Pancreas (tissue), 10 donors: Measurements from ENCODE around the gene PA2G4. TPM values are rescaled to one million over a fixed set of nuclear protein-coding genes. Genes with fewer than 3 reads are reported as not detected.

ENCODE experiments used
- ATAC-seq, 4 donors: fragments of 200-7000 bp; cut with Tn5 transposase; one replicate each; pipeline versions ENCODE4 v1.8.0 to v1.9.1; 2020; ENCODE audit warnings: mild to moderate bottlenecking in 4 of 4, moderate library complexity in 4 of 4
- DNase-seq, 6 donors: peaks; one replicate each; pipeline ENCODE4 v3.0.0-alpha.2; 2020
- FAIRE-seq: peaks from 2 replicates; lab custom pipeline; 2012; peaks lifted over from hg19 to GRCh38; lab: Jason Lieb, UNC
- H3K27ac ChIP-seq, 4 donors: fragments of 200-600 bp; sonication (generic); 1 replicate in 3 of 4; 2 replicates in 1 of 4; pipeline versions ENCODE4 v1.5.0 to v1.8.0; 2020
- H3K27me3 ChIP-seq, 4 donors: fragments of 200-600 bp; one replicate each; pipeline ENCODE4 v1.8.0; 2021
- H3K36me3 ChIP-seq, 3 donors: fragments of 200-600 bp; sonication (generic) in 1 of 3; one replicate each; pipeline versions ENCODE4 v1.5.0 to v1.8.0; 2020 to 2021
- H3K4me1 ChIP-seq, 3 donors: fragments of 200-600 bp; one replicate each; pipeline ENCODE4 v1.8.0; 2021
- H3K4me3 ChIP-seq, 4 donors: fragments of 200-600 bp; sonication (generic) in 2 of 4; one replicate each; pipeline versions ENCODE4 v1.5.0 to v1.8.0; 2020 to 2021
- H3K9me3 ChIP-seq, 4 donors: fragments of 200-600 bp; one replicate each; pipeline ENCODE4 v1.8.0; 2021
- WGBS, 2 donors: extraction: QIAGEN DNeasy Blood & Tissue Kit; methylation state at CpG; one replicate each; pipeline ENCODE4 v1.1.7; 2013; 5-methylcytosine and 5-hydroxymethylcytosine counted together
- intact Hi-C, 3 donors: fragments of 100-400 bp; cut with DNase I; formaldehyde crosslinking; loops; one replicate each; pipeline versions ENCODE4 v1.11.1 to v1.14.2; 2022
- polyA plus RNA-seq, 2 donors: library from polyadenylated mRNA; stranded (reverse); fragments of 200-250 nt; gene quantifications; one replicate each; pipeline ENCODE4 v1.2.3, GENCODE V29; 2013
- total RNA-seq, 6 donors: library from RNA; stranded (reverse); fragmentation: NEBNext Ultra II Directional in 4 of 6; extraction: Animal tissue kit (Norgen Biotek cat#: 25700) in 4 of 6; gene quantifications; one replicate each; pipeline versions ENCODE4 v1.2.1 to v1.2.4, GENCODE V29; 2021 to 2023
- TF ChIP-seq, protein P1 (sequence below), 4 donors: fragments of 200-600 bp; sonication (generic) in 3 of 4; IDR thresholded peaks; one replicate each; pipeline versions ENCODE4 v1.5.0 to v1.8.0; 2021; ENCODE audit warnings: antibody characterized with exemption in 4 of 4
- donor health status: healthy with polysubstance abuse.
- donor health status: DM: no; HTN: no; CAD: no; lungs with moderate emphysema.
- donor health status: DM: no; HTN: no; CAD: no.
- donor health status: control.
- donor health status: control.
- donor health status: Bipolar disorder and iron deficiency.
- donor health status: DM: yes; HTN: yes; CAD: no.
- donor health status: DM: no; HTN: no; CAD: no.
- donor health status: DM: no; HTN: no; CAD: no.
- donor health status: DM: yes; HTN: yes; CAD: no.

PA2G4 gene
- total and polyA plus RNA-seq, 8 donors, result 30.1 to 59.8 (median 41.8) TPM

DNA sequence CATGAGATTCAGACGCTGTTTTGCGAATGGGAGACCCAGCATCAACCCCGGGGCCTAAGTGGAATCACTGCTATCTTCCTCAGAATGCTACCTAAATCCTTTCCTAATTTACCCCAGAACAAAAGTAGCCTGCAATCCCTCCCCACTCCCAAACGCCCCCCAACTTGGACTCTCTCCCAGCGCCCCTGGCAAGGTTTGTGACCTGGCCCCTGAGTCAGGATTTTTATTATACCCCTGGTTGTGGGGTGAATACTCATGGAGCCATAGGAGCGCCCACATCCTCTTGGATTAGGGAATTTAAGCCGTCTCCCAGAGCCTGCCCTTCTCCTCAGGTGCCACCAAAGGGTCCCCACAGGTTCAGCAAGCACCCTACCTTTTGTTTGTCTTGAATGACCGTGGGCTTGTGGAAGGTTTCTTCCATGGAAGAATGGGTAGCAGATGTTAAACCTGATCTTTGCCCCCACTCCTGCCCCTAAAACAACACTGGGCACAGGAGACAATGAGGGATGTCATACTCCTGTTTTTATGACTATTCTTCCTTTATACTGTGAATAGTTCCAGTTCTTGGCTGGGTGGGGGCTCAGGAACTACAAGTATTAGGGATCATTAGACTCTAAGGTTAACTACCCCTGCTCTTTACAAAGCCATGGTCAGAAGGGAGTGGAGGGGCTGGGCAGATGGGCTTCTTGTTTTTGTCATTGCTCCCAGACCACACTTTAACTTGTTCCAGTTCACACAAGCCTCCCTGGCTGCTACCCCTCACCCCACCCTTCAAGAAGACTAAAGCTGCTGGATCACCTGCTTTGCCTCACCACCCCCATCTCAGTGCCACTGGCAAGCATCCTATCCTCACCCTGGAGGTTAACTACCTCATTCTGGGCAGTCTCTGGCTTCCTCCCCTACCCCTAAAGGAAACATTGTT lies 48.7 kb downstream of the PA2G4 start:
- FAIRE-seq, result no peak

DNA sequence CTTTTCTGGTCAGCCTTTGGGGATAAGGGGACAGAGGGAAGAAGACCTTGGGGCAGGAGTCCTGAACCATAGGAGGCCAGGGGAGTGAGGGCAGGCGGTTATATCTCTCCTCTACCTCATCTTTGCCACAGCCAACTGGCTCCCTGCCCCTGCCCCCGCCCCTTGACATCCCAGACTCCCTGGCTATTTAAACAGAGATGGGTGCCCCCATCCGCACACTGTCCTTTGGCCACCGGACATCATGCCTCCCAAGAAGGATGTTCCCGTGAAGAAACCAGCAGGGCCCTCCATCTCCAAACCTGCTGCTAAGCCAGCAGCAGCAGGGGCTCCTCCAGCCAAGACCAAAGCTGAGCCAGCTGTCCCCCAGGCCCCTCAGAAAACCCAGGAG lies 49.3 kb downstream of the PA2G4 start:
- 77 to 87% methylated on average over 5 of the region's 5 CpGs for WGBS, 2 donors
- Histone ChIP-seq H3K4me3 (no peak overlapping the region), H3K9me3 (no peaks in the 10 kb centered on the region), H3K27me3 (no peaks in the 10 kb centered on the region), H3K36me3 (no peaks in the 10 kb centered on the region), H3K4me1 (peaks cover 5 to 15% (median 8%) of the 10 kb centered on the region in 3 donors), H3K27ac (no peak overlapping the region)
- DNase-seq (no peak), FAIRE-seq (no peak), ATAC-seq (no peak)
- intact Hi-C loops, result no loop called here
- TF ChIP-seq, protein P1, sequence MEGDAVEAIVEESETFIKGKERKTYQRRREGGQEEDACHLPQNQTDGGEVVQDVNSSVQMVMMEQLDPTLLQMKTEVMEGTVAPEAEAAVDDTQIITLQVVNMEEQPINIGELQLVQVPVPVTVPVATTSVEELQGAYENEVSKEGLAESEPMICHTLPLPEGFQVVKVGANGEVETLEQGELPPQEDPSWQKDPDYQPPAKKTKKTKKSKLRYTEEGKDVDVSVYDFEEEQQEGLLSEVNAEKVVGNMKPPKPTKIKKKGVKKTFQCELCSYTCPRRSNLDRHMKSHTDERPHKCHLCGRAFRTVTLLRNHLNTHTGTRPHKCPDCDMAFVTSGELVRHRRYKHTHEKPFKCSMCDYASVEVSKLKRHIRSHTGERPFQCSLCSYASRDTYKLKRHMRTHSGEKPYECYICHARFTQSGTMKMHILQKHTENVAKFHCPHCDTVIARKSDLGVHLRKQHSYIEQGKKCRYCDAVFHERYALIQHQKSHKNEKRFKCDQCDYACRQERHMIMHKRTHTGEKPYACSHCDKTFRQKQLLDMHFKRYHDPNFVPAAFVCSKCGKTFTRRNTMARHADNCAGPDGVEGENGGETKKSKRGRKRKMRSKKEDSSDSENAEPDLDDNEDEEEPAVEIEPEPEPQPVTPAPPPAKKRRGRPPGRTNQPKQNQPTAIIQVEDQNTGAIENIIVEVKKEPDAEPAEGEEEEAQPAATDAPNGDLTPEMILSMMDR (IDR thresholded peaks at IDR 0.05), result no peak

More for the DNA sequence above, 48.7 kb downstream of the PA2G4 start:
- ATAC-seq (no peak), DNase-seq (no peak)
- TF ChIP-seq, protein P1 (IDR thresholded peaks at IDR 0.05), result no peak
- H3K9me3 ChIP-seq, result no peaks in the 10 kb centered on the region
- H3K27ac ChIP-seq, result peak overlapping the region in 1 of 4 donors; percentile 96
- H3K27me3 ChIP-seq, result no peaks in the 10 kb centered on the region
- H3K4me3 ChIP-seq, result peak overlapping the region; percentile 15 to 59 (median 55)
- 10 to 15% methylated on average over 8 of the region's 8 CpGs for WGBS, 2 donors
- intact Hi-C loops, result no loop called here
- H3K36me3 ChIP-seq, result no peaks in the 10 kb centered on the region
- peaks cover 5 to 15% (median 8%) of the 10 kb centered on the region in 3 donors for H3K4me1 ChIP-seq

DNA sequence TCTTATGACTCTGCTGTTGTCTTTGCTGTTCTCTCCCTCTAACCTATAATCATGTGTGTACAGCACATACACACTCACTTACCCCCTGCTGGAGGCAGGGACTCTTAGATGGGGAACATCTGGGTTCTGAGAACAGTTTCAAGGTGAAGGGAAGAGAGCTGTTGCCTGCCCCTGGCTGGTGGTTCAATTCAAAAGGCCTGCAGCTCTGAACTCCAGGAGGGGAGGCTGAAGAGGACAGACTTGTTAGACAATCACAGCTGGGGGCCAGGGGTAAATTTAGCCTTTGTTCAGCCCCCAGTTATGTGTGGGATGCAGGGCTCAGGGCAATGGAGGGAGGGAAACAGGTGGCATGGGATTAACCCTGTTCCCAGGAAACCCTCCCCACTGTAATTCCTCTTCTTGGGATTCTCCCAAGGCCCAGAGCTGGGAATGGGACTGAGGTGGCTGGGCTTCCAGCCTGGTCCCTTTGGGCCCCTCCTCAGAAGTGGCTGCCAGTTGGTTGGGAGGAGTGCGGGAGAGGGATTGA lies 50.0 kb downstream of the PA2G4 start:
- Histone ChIP-seq H3K4me3 (no peak overlapping the region), H3K27ac (no peak overlapping the region), H3K9me3 (no peaks in the 10 kb centered on the region), H3K36me3 (no peaks in the 10 kb centered on the region), H3K4me1 (peaks cover 5 to 15% (median 8%) of the 10 kb centered on the region in 3 donors), H3K27me3 (no peaks in the 10 kb centered on the region)
- no peak for FAIRE-seq
- ATAC-seq, result no peak
- intact Hi-C loops, result no loop called here
- TF ChIP-seq, protein P1 (IDR thresholded peaks at IDR 0.05), result no peak
- DNase-seq, result no peak
- WGBS, 2 donors, result 96 to 100% methylated on average over 1 of the region's 1 CpG

DNA sequence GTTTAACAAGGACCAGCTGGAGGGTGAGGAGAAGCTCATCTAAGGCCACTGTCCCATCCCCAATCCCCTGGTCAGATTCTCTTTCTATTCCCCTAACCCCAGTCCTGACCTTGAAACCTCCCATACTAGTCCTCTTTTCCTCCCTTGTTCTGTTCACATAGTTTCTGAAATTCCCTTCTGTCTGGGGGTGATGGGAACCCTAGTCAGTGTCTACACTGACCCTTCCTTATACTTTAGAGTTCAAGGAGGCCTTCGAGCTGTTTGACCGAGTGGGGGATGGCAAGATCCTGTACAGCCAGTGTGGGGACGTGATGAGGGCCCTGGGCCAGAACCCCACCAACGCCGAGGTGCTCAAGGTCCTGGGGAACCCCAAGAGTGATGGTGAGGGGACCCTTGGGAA lies 50.5 kb downstream of the PA2G4 start:
- TF ChIP-seq, protein P1 (IDR thresholded peaks at IDR 0.05), result no peak
- no peak for DNase-seq
- no peaks in the 10 kb centered on the region for H3K9me3 ChIP-seq
- no peaks in the 10 kb centered on the region for H3K36me3 ChIP-seq
- H3K4me1 ChIP-seq, result peaks cover 5 to 18% (median 8%) of the 10 kb centered on the region in 3 donors
- FAIRE-seq, result no peak
- H3K27ac ChIP-seq, result no peak overlapping the region
- intact Hi-C loops, result no loop called here
- H3K4me3 ChIP-seq, result no peak overlapping the region
- no peaks in the 10 kb centered on the region for H3K27me3 ChIP-seq
- 86 to 89% methylated on average over 5 of the region's 5 CpGs for WGBS, 2 donors
- no peak for ATAC-seq
